IMR-90 (cell line): ENCODE results near the gene FGF5. TPM values are rescaled to one million over a fixed set of nuclear protein-coding genes. Genes with fewer than 3 reads are reported as not detected.
"Not testable (repeated sequence)": the region's sequence is repeated elsewhere in the genome, so short reads cannot be mapped to it uniquely, and the experiment has no call there.

Experiments used
- ATAC-seq: fragments of 200-7000 bp; cut with Tn5 transposase; 2 replicates; pipeline ENCODE4 v1.9.1; 2020; ENCODE audit warnings: low read depth, mild to moderate bottlenecking, moderate library complexity
- BruUV-seq: library from RNA; stranded (reverse); fragments of 400-500 nt; replicated peaks from 2 replicates; lab custom pipeline; 2021; lab: Mats Ljungman, UMichigan
- CTCF ChIA-PET: fragments of 300-600 bp; formaldehyde crosslinking; extraction: SDS; loops from one replicate; lab custom pipeline; 2021; ENCODE audit warnings: antibody characterized with exemption; lab: Yijun Ruan, JAX
- POLR2A ChIA-PET: fragments of 300-600 bp; sonication (Branson Sonifier 250); formaldehyde crosslinking; loops from one replicate; lab custom pipeline; 2022; ENCODE audit warnings: antibody characterized with exemption; ENCODE audit not compliant: unreplicated experiment; lab: Charles Lee
- DNase-seq: peaks from one replicate; pipeline ENCODE4 v3.0.0; 2013
- H2AFZ ChIP-seq: replicated peaks from 2 replicates; pipeline ENCODE3; 2013; ENCODE audit warnings: low read length, mild to moderate bottlenecking; ENCODE audit not compliant: poor library complexity
- H2AK5ac ChIP-seq: 2 replicates; pipeline ENCODE4 v1.6.1; 2013; ENCODE audit warnings: low read depth, low read length, inconsistent platforms
- H2AK9ac ChIP-seq: replicated peaks from 2 replicates; pipeline ENCODE3; 2013; ENCODE audit warnings: mild to moderate bottlenecking, low read depth, low read length, moderate library complexity; ENCODE audit not compliant: poor library complexity
- H2BK120ac ChIP-seq: 2 replicates; pipeline ENCODE4 v1.6.1; 2013; ENCODE audit warnings: low read depth, low read length, inconsistent platforms
- H2BK15ac ChIP-seq: 3 replicates; pipeline ENCODE4 v1.6.1; 2013; ENCODE audit warnings: low read depth, low read length, inconsistent platforms
- H2BK20ac ChIP-seq: 2 replicates; pipeline ENCODE4 v1.6.1; 2013; ENCODE audit warnings: low read depth, mild to moderate bottlenecking, inconsistent platforms, low read length, moderate library complexity
- H2BK5ac ChIP-seq: 2 replicates; pipeline ENCODE4 v1.6.1; 2013; ENCODE audit warnings: mild to moderate bottlenecking, low read depth, low read length, inconsistent platforms; ENCODE audit not compliant: poor library complexity, severe bottlenecking
- H3K14ac ChIP-seq: replicated peaks from 2 replicates; pipeline ENCODE4 v1.6.1; 2013; ENCODE audit warnings: low read depth, low read length, inconsistent platforms
- H3K18ac ChIP-seq: 2 replicates; pipeline ENCODE4 v1.6.1; 2013; ENCODE audit warnings: low read depth, low read length, control low read depth
- H3K23ac ChIP-seq: 2 replicates; pipeline ENCODE4 v1.6.1; 2013; ENCODE audit warnings: low read depth, low read length, inconsistent platforms
- H3K27ac ChIP-seq: 2 replicates; pipeline ENCODE4 v1.5.1; 2013; ENCODE audit warnings: mild to moderate bottlenecking, control low read depth, low read length; ENCODE audit not compliant: insufficient read depth
- H3K27me3 ChIP-seq: 2 replicates; pipeline ENCODE4 v1.6.1; 2013; ENCODE audit warnings: low read length; ENCODE audit not compliant: control insufficient read depth, insufficient read depth
- H3K36me3 ChIP-seq: 2 replicates; pipeline ENCODE4 v1.6.1; 2013; ENCODE audit warnings: low read length, mixed read lengths; ENCODE audit not compliant: control insufficient read depth, insufficient read depth
- H3K4ac ChIP-seq: 2 replicates; pipeline ENCODE4 v1.6.1; 2013; ENCODE audit warnings: low read depth, low read length, inconsistent platforms
- H3K4me1 ChIP-seq: 2 replicates; pipeline ENCODE4 v1.6.1; 2013; ENCODE audit warnings: low read length, mixed read lengths; ENCODE audit not compliant: control insufficient read depth, insufficient read depth
- H3K4me2 ChIP-seq: 2 replicates; pipeline ENCODE4 v1.6.1; 2013; ENCODE audit warnings: low read depth, mild to moderate bottlenecking, control low read depth, low read length, moderate library complexity
- H3K4me3 ChIP-seq: 2 replicates; pipeline ENCODE4 v1.5.1; 2013; ENCODE audit warnings: low read depth, mild to moderate bottlenecking, control low read depth, low read length, moderate library complexity; ENCODE audit not compliant: insufficient read depth
- H3K56ac ChIP-seq: 2 replicates; pipeline ENCODE4 v1.6.1; 2013; ENCODE audit warnings: low read length, inconsistent platforms; ENCODE audit not compliant: insufficient read depth; ENCODE audit errors: extremely low read depth
- H3K79me1 ChIP-seq, 2 experiments: 2 replicates each; pipeline ENCODE4 v1.6.1; 2013; ENCODE audit warnings: low read length in 2 of 2, inconsistent platforms in 1 of 2, low read depth in 1 of 2
- H3K9ac ChIP-seq: 2 replicates; pipeline ENCODE4 v1.6.1; 2013; ENCODE audit warnings: low read depth, low read length, control low read depth
- H3K9me1 ChIP-seq: 2 replicates; pipeline ENCODE4 v1.6.1; 2013; ENCODE audit warnings: low read length, inconsistent platforms; ENCODE audit not compliant: insufficient read depth
- H3K9me3 ChIP-seq: 2 replicates; pipeline ENCODE4 v1.6.1; 2013; ENCODE audit warnings: low read length; ENCODE audit not compliant: control insufficient read depth, insufficient read depth
- H4K20me1 ChIP-seq: 2 replicates; pipeline ENCODE4 v1.6.1; 2013; ENCODE audit warnings: low read length, inconsistent platforms; ENCODE audit not compliant: insufficient read depth
- H4K5ac ChIP-seq: 2 replicates; pipeline ENCODE4 v1.6.1; 2013; ENCODE audit warnings: mild to moderate bottlenecking, low read depth, low read length, control low read depth
- H4K8ac ChIP-seq, 2 experiments: 2 replicates each; pipeline ENCODE4 v1.6.1; 2013; ENCODE audit warnings: low read depth in 2 of 2, low read length in 2 of 2, control low read depth in 1 of 2, inconsistent platforms in 1 of 2
- H4K91ac ChIP-seq: 2 replicates; pipeline ENCODE4 v1.6.1; 2013; ENCODE audit warnings: low read depth, low read length, inconsistent platforms; ENCODE audit not compliant: insufficient read depth
- WGBS, 2 experiments: methylation state at CpG; one replicate each; pipeline versions ENCODE4 v1.1.5 to v1.1.7; 2013; ENCODE audit warnings: missing lambda C conversion rate in 2 of 2; ENCODE audit not compliant: insufficient read length in 1 of 2; ENCODE audit errors: extremely low coverage in 2 of 2; 5-methylcytosine and 5-hydroxymethylcytosine counted together
- dilution Hi-C: fragments of 300-500 bp; cut with HindIII; formaldehyde crosslinking; loops from one replicate; pipeline ENCODE4 v1.14.3; 2018; ENCODE audit warnings: low sequenced_read_pairs; ENCODE audit not compliant: unreplicated experiment
- in situ Hi-C: fragments of 300-500 bp; cut with MboI; formaldehyde crosslinking; loops from 3 replicates; pipeline ENCODE4 v1.14.3; 2019; ENCODE audit warnings: low sequenced_read_pairs, inconsistent platforms, mixed read lengths
- intact Hi-C: fragments of 100-400 bp; cut with micrococcal nuclease; formaldehyde crosslinking; loops from 2 replicates; pipeline ENCODE4 v1.10.0; 2022
- polyA plus RNA-seq, 3 experiments: library from polyadenylated mRNA; depleted of rRNA; stranded (reverse); fragments of >200 nt; gene quantifications; 2 replicates each; pipeline ENCODE4 v1.2.3, GENCODE V29; 2012; ENCODE audit warnings: low replicate concordance in 1 of 3
- total RNA-seq: library from RNA; depleted of rRNA; stranded (reverse); fragments of >200 nt; gene quantifications from 2 replicates; pipeline ENCODE4 v1.2.3, GENCODE V29; 2012

Gene FGF5
- total and polyA plus RNA-seq, 2 of the 4 experiments (the other 2 are of a cell fraction) = 18.6 to 42.1 TPM

GRCh38 chr4:80290665-80291064 lies 24.2 kb downstream of the FGF5 start:
- in situ Hi-C loops = not testable (repeated sequence)

More at GRCh38 chr4:80290665-80291064, 24.2 kb downstream of the FGF5 start:
- H3K9me3 ChIP-seq, H3K18ac ChIP-seq, H4K8ac ChIP-seq, H4K91ac ChIP-seq, H2AK5ac ChIP-seq, H2BK15ac ChIP-seq, H2BK20ac ChIP-seq, H3K4me3 ChIP-seq, H3K4me1 ChIP-seq, H3K14ac ChIP-seq, H3K56ac ChIP-seq, POLR2A ChIA-PET, intact Hi-C loops, H3K9me1 ChIP-seq, H2BK5ac ChIP-seq, BruUV-seq, H3K4me2 ChIP-seq, CTCF ChIA-PET, H2AFZ ChIP-seq, H3K4ac ChIP-seq, H2BK120ac ChIP-seq, DNase-seq, H3K23ac ChIP-seq, H3K36me3 ChIP-seq, ATAC-seq, H3K27me3 ChIP-seq, H3K27ac ChIP-seq, H3K9ac ChIP-seq, H4K5ac ChIP-seq, dilution Hi-C loops, H2AK9ac ChIP-seq: not testable (repeated sequence)
- no CpG with 5 or more reads among the region's 2 CpGs for WGBS, 2 experiments
- Histone ChIP-seq H4K20me1 (peaks cover 16% of the 10 kb centered on the region; the same call in 1 of the 2 replicates), H3K79me1 (peaks cover 13 to 38% of the 10 kb centered on the region in 2 experiments; a peak in 3 of 4 replicates)
